VCaP (cell line): Measurements from ENCODE around the gene RASAL1.

Experiments used
- H3K27ac ChIP-seq: fragments of 450-650 bp; 2 replicates; pipeline ENCODE4 v1.5.1; 2017
- CTCF ChIP-seq: fragments of 450-650 bp; conservative IDR thresholded peaks from 2 replicates; pipeline ENCODE4 v1.5.1; 2017; ENCODE audit warnings: mild to moderate bottlenecking, moderate library complexity

The RASAL1 gene

GRCh38 chr12:113060336-113060960, 75.1 kb downstream of the RASAL1 start:
- TF ChIP-seq CTCF: no peak
- no peak overlapping the region for H3K27ac ChIP-seq

GRCh38 chr12:113059071-113059595, 76.4 kb downstream of the RASAL1 start:
- no peak overlapping the region for H3K27ac ChIP-seq
- no peak for TF ChIP-seq CTCF

GRCh38 chr12:113058553-113058952, 77.0 kb downstream of the RASAL1 start:
- no peak for TF ChIP-seq CTCF
- H3K27ac ChIP-seq: no peak overlapping the region

- H3K27ac ChIP-seq: no peak overlapping the region
- no peak for TF ChIP-seq CTCF
Measured at GRCh38 chr12:113057565-113058485, 77.7 kb downstream of the RASAL1 start.

GRCh38 chr12:113056631-113057488, 78.7 kb downstream of the RASAL1 start, which contains the start of gene DTX1:
Gene DTX1, plus strand, starts transcription at chr12:113056730. Its CDS starts 1,463 bp downstream, at chr12:113058193.
- TF ChIP-seq CTCF: no peak
- peak within 1 kb of the TSS; percentile 61; the same call in 1 of the 2 replicates for H3K27ac ChIP-seq

GRCh38 chr12:113056381-113056630, 79.3 kb downstream of the RASAL1 start:
- TF ChIP-seq CTCF: no peak

More at GRCh38 chr12:113056381-113056630, 79.3 kb downstream of the RASAL1 start:
- peak overlapping the region; percentile 61; the same call in 1 of the 2 replicates for H3K27ac ChIP-seq
